ENCODE results near the gene DDX24.

Gene DDX24

DNA sequence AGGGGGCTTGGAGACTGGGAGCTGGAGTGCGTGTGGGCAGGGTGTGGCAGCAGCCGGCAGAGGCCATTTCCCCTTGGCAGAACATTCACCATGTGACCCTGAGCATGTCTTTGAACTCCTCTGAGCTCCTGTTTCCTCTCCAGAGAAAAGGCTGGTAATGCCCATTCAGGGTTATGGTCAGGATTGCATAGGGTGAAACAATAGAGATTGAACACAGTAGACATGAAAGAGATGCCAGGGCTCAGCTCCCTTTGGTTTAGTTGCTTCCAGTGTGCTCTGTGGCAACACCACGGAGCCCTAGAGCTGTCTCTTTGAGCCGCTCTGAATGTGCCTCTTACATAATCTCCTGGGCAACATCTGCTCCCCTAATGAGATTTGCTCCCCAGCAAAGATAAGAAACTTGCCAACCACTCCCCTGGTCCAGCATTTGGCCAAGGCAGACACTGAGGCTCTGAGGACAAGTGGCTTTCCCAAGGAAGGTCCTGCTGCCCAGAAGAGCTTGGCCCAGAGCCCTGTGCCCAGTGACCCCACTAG lies 34.1 kb upstream of the DDX24 start:
- no peak for DNase-seq (ENCODE audit: low read depth in 3 of 3)

DNA sequence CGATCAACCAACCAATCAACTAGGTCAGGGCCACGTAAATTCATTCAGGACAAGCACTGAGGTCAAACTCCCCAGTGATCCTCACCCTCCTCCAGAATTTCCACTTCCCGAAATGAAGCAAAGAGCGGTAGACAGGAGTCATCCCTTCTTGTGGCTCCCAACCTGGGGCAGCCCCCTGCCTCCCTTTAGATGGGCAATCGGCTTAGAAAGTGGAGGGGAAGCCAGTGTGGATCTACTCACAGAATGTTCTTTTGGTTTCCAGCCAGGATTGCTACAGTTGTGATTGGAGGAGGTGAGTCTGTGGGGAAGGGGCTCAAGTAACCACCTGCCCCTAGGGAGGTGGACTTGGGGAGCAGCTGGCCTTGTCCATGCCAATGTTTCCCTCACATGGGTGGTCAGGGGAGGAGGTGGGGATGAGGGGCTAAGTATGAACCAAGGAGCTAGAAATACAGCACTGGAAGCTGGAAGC lies 33.6 kb upstream of the DDX24 start:
- DNase-seq (ENCODE audit: low read depth in 3 of 3): no peak

DNA sequence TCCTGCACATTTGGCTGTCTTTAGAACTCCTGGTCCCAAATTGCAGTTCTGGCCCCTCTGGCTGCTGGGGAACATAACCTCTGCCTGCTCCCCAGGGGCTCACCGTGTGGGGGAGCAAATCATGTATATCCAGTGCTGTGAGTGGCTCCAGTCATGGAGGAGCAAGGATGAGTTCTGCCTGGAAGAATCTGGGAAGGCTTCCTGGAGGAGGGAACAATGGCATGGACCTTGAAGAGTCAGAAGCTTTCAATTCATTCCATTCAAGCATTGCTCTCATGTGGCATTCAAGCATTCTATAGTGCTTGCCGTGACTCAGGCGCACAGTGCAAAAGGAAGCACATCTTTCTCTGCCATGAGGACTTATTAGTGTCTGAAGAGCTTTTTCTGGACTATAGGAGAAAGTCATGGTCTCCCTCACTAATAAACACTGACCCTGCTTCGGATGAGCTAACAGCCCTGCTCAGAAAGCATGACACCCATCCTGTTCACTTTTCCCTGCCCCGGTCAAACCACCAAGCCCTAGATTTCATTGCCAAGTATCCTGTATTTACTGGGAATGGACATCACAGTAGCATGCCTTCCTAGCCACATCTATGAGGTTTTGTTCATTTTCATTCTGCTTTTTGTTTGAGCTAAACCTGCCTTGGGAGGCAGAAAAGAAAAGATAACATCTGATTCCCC lies 33.0 kb upstream of the DDX24 start:
- no peak for DNase-seq (ENCODE audit: low read depth in 3 of 3)

DNA sequence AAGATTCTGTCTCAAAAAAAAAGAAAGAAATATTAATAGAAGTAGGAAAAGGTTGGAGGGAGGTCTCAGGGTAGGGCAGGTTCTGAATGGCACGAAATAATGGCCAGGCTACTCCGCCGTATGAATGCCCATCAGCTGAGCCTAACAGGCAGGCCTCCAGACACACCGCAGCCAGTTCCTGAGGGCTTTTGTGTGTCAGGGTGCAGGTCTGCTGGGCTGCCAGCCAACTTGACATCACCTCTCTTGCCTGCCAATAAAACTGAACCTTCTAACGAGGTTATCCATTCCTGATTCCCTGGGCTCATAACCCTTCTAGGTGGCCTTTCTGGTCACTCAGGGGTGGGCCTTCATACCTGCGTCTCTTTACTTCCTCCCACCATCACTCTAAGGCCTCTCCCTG lies 32.5 kb upstream of the DDX24 start:
- no peak for DNase-seq (ENCODE audit: low read depth in 3 of 3)

DNA sequence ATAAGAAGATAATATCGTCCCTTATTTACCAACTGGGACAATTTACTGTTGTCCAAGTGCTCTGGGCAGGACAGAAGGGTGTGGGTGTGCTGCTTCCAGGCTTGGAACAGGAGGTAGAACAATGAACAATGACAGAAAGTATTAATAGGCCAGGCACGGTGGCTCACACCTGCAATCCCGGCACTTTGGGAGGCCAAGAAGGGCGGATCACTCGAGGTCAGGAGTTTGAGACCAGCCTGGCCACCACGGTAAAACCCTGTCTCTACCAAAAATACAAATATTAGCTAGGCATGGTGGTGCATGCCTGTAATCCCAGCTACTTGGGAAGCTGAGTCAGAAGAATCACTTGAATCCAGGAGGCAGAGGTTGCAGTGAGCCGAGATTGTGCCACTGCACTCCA lies 32.1 kb upstream of the DDX24 start:
- no peak for DNase-seq (ENCODE audit: low read depth in 3 of 3)

DNA sequence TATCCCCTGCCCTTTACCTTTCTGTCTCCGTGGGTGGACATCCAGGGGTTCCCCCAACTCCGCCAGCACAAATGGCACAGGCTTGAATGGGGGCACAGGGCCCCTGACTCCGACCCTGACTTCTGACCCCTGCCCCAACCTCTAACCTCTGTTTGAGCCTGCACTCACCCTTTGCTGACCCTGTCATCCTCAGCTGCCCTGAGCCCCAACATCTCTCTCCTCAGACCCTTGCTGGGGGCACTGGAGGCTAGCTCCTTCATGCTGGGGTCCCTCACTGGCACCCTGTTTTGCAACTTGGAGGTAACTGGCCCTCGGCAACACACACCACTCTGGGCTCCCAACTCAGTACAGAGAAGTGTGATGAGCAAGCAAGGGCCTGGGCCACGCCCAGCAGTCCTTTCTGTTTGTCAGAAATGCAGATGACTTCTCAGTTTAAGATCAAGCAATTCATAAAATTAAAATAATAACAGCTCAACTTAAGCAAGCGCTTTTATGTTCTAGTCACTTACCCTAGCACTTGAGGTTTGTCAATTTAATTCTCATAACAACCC lies 31.6 kb upstream of the DDX24 start:
- no peak for DNase-seq (ENCODE audit: low read depth in 3 of 3)

DNA sequence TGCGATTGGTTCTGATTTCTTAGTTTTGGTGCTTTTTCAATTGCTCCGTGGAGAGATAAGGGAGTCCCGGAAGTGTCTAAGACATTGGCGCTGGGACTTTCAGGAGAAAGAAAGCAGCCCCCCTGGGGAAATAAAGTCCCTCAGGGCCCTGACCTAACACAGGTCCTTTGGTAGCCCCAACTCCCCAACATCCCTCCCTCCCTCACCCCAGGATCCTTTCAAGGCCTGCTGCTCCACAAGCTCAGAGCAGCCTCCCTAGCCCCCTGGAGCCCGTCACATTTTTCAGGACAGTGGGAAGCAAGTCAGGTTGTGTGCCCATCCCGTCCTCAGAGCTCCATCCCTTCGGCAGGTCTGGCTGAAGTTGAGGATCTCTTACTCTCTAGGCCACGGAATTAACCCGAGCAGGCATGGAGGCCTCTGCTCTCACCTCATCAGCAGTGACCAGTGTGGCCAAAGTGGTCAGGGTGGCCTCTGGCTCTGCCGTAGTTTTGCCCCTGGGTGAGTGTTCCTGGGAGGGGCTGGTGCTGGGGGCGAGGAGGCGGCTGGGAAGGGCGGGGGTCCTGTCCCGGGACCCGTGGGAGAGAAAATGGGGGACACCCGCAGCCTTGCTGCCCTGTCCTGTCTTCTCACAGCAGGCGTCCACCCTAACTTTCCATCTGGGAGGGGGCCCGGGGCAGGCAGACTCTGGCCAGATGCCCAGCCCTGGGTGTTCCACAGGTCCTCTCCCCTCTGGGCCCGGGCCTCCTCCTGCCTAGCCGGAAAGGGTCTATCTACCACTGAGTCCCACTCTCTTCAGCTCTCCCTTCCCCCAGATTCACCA lies 30.5 kb upstream of the DDX24 start:
- no peak for DNase-seq (ENCODE audit: low read depth in 3 of 3)

DNA sequence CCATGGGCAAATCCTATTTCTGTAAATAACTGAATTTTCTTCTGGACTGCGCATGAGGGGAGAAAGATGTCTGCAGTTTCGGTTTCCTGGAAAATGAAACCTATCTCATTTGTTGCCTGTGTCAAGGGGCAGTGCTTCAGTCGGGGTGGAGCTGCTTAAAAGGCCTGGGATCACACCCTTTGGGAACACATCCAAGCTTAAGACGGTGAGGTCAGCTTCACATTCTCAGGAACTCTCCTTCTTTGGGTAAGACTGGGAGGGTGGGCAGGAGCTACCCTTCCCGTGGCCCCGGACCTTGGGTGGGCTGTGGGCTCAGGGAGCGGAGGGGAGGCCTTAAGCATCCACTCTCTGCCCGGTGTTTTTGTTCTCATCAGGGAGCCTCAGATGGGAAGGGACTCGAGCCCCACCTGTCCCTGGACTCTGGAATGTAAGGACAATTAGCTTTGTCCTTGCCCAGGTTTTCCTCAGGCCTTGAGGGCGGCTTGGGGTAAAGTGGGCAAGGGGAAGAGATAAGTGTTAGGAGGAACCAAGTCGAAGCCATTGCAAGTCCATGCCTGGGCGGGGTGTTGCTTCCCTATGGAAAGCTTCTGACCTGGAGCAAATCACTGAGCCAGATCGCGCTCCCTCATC lies 29.7 kb upstream of the DDX24 start, which contains the start of gene IFI27:
IFI27 (plus strand) TSS at position 185 of the 630 bp plus-strand sequence.
- DNase-seq (ENCODE audit: low read depth in 3 of 3): no peak

DNA sequence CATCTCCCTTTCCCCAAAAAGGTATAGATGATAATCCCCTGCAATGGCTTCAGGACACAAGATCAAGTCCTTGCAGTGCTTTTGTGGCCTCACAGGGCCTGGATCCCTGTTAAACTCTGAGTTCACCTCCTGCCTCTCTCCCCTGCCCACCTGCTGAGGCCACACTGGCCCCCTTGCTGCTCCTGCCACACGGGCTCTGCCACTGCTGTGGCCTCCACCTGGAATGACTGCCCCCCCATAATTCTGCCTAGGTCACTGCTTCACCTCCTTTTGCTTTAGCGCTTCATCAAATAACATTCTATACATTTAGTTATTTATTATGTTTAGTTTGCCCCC lies 28.9 kb upstream of the DDX24 start:
- DNase-seq (ENCODE audit: low read depth in 3 of 3): no peak

DNA sequence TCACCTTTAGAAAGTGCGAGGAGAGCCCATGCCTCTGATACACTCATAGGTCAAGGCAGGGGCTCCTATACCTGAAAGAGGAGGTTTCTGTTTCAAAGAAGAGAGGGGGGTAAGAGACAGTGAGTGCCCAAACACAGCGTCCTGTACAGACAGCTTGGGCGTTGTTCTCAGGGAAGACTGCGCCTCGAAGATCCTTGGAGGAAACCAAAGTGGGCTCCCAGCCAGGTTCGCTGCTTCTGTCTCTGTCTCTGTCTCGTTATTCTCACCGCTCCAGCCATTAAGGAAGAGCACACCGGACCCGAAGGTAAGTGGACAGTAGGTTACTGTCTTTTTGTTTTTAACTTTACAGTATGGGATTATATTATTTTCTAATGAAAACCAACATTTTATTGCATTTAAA lies 23.7 kb upstream of the DDX24 start:
- DNase-seq (ENCODE audit: low read depth in 3 of 3): no peak

DNA sequence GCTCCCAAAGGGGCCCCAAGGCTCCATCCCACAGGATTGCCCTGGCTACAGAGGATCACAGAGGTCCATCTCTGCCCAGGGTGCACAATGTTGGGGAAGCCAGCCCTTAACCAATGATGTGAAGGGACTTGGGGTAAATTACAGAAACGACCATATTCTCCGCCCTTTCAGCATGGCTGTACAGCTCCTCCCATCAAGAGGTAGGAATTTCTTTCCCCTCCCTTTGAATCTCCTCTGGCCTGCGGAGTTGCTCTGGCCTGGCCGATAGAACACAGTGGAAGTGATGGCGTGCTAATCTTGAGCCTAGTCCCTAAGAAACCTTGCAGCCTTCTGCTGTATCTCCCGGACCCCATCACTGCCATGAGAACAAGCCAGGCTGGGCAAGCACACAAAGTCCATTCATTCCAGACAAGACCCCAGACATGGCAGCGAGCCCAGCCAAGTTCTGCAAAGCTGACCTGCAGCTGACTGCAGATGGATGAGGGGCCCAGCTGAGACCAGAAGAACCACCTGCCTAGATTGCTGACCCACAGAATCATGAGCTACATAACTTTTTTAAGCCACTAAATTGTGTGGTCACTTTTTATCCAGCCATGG lies 22.6 kb upstream of the DDX24 start:
- no peak for DNase-seq (ENCODE audit: low read depth in 3 of 3)

DNA sequence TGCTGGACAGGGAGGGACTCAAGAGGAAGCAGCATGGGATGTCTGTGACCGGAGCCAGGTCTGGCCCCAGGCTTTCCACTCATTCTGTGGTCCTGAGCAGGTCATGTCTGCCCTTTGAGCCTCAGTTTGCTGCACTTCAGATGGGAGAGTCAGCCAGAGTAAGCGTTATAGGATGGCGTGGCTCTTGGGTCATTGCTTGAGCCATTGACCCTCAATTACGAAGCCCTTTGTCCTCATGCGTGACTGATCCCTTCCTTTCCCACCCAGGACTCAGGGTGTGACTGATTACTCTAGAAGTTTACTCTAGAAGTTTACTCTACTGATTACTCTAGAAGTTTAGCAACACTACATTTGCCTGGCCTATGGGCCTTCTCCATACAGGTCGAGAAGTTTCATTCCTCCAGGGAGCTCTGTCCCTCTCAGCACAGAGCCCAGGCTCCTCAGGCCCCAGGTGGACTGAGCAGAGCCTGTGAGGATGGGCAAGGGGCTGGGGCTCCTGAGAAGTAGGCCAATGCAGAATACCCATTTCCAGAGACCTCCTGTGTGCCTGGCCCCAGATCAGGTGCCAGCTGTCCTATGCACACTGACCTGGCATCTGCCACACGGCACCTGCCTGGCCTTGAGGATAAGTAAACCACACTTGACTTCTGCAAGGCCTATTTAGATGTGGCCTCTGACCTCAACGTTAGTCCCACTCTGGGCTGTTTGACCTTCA lies 21.9 kb upstream of the DDX24 start:
- no peak for DNase-seq (ENCODE audit: low read depth in 3 of 3)

DNA sequence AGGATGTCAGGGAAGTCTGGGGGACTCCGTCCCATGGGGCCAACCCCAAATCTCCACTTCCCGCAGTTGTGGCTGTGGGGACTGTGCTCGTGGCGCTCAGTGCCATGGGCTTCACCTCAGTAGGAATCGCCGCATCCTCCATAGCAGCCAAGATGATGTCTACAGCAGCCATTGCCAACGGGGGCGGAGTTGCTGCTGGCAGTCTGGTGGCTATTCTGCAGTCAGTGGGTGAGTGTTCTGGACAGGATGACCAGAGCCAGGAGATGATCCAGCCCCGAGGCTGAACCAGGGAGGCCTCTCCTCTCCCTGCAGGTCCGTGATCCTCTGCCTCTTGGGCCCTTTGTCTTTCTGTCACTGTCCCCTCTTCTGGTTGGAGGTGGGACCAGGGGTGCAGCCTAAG lies 20.7 kb upstream of the DDX24 start:
- no peak for DNase-seq (ENCODE audit: low read depth in 3 of 3)

DNA sequence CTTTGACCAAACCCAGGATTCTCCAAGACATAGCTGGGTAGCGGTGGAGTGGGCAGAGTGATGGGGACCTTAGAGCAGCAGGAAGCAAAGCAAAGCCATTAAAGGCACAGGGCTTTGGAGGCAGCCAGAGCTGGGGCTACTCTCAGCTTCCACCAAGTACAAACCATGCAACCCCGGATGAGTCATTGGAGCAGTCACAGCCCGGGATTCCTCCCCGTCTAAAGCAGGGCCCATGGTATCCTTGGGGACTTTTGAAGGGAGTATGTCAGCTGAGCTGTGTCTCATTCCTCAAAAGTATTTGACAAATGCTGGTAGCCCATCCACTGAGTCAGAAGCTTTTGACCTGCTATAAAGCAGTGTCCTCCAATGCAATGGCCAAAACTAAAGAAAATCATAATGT lies 19.8 kb upstream of the DDX24 start:
- no peak for DNase-seq (ENCODE audit: low read depth in 3 of 3)

DNA sequence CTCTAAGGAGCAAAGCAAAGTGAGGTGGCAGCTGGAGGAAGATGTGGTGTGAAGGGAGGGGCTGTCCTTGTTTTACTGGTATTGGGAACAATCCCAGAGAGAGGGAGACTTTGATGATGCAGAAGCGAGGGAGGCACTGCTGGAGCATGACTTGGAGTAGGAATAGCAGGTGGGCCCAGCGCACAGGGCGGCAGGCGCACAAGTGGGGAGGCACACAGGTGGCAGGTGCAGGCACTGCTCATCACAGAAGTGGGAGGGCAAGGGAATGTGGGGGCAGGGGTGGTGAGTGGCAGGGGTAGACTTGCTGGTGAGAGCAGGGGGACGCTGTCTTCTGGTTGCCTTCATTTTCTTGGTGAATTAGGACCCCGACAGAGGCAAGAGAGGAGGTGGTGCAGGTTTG lies 18.0 kb upstream of the DDX24 start:
- no peak for DNase-seq (ENCODE audit: low read depth in 3 of 3)

DNA sequence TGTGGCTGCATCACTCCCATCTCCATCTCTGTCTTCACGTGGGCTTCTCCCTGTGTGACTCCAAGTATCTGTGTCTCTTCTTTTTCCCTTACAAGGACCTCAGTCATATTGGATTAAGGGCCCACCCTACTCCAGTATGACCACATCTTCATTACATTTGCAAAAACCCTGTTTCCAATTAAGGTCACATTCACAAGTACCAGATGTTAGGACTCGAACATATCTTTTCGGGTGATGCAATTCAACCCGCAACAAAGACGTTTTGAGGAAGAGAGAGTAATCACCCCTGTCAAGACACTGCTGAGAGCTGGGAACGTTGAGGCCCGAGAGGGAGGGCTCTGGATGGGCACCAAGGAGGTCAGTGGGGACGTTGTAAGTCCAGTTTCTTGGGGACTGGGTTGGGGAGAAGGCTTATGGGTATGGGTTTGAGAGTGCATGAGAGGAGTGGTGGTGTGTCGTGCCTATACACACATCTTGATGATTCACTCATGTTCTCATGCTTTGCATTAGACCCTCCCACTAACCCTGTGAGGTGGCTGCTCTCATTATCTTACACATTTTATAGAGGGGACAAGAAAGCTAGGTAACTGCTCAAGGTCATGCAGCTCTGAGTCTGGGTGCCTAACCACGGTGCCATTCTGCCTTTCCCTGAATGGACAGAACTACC lies 17.5 kb upstream of the DDX24 start:
- DNase-seq (ENCODE audit: low read depth in 3 of 3): no peak

DNA sequence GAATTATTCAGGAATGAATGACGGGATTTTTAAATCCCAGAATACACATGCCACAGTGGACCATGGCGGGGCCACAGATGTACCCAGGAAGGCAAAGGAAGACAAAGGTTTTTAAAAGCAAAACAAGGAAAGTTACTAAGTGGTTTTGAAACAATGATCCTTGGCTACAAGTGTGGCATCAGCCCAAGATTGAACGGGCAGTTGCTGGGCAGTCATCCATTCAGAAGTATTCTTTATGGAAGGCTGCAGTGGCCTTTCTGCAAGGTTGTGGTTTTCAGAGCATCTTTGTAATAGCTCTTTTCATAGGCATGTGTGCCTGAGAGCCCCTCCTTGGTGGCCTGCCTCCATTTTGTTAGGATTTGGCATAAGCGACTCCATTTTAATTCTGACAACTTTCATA lies 16.1 kb upstream of the DDX24 start:
- DNase-seq (ENCODE audit: low read depth in 3 of 3): no peak

DNA sequence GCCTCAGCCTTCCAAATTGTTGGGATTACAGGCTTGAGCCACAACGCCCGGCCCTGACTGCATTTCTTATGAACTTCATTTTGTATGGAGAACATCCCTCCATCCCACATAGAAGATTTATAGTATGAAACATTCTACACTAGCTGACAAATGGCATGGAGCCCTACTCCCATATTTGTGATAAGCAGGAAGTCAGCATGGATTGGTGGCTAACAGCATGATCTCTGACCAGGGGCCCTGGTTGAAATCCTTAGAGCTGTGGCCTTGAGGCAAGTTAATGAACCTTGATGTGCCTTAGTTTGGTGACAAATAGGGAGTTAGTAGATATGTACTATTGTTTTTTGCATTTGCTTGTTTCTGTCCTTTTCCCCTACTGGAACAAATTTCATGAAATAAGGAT lies 12.4 kb upstream of the DDX24 start:
- no peak for DNase-seq (ENCODE audit: low read depth in 3 of 3)

DNA sequence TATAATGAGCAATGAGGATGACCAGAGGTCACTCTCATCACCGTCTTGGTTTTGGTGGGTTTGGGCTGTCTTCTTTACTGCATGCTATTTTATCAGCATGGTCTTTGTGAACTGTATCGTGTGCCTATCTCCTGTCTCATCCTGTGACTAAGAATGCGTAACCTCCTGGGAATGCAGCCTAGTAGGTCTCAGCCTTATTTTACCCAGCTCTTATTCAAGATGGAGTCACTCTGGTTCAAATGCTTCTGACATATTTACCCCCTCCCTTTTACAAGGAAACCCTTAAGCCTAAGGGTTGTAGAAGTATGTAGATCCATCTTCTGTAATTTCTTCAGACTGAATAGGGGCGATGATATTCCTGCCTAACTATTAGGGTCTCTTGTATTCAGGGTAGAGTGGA lies 8.5 kb upstream of the DDX24 start:
- no peak for DNase-seq (ENCODE audit: low read depth in 3 of 3)

DNA sequence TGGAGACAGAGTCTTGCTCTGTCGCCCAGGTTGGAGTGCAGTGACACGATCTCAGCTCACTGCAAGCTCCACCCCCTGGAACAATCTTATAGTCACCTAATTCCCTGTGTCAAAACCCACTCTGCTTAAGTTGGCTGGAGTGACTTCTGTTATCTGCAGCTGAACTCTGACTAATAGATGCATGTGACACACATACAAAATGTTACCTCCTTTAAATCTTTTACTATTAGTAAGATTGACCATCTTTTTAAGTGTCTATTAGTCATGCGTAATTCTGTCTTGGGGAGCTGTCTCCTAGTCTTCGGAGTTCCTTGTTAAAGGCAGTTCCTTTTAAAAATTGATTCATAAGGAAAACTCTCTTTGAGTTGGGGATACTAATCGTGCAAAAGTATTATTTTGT lies 7.5 kb upstream of the DDX24 start:
- no peak for DNase-seq (ENCODE audit: low read depth in 3 of 3)

DNA sequence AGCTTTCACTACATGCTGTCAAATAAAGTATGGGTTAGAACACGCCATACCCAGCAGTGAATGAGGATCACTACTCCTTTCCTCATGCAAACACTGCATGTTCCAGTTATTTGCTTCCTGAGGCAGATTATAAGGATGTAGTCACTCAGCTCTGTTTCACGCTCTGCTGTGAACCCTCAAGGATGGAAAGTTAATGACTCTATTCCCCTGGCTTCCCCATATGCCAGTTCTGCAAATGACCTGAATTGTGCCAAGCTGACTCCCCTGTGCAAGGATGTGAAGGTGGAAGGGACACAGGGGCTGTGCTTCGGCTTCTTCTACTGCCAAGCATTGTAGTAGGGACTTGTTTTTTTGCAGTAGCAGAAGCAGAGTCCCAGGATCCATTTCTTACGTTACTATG lies 6.9 kb upstream of the DDX24 start:
- no peak for DNase-seq (ENCODE audit: low read depth in 3 of 3)
